KBM-7 (cell line): ENCODE results near the gene ERLIN1.
A peak's percentile ranks its signal among the peaks of the same experiment; 100 is the strongest.

Experiments used
- DNase-seq: peaks from one replicate; pipeline ENCODE4 v3.0.0-alpha.2; 2015
- in situ Hi-C: fragments of 300-500 bp; cut with MboI; formaldehyde crosslinking; loops from 2 replicates; pipeline ENCODE4 v1.14.3; 2020; ENCODE audit warnings: low sequenced_read_pairs, low pct_unique_long_range_greater_than_20kb, mixed read lengths

Gene ERLIN1

DNA sequence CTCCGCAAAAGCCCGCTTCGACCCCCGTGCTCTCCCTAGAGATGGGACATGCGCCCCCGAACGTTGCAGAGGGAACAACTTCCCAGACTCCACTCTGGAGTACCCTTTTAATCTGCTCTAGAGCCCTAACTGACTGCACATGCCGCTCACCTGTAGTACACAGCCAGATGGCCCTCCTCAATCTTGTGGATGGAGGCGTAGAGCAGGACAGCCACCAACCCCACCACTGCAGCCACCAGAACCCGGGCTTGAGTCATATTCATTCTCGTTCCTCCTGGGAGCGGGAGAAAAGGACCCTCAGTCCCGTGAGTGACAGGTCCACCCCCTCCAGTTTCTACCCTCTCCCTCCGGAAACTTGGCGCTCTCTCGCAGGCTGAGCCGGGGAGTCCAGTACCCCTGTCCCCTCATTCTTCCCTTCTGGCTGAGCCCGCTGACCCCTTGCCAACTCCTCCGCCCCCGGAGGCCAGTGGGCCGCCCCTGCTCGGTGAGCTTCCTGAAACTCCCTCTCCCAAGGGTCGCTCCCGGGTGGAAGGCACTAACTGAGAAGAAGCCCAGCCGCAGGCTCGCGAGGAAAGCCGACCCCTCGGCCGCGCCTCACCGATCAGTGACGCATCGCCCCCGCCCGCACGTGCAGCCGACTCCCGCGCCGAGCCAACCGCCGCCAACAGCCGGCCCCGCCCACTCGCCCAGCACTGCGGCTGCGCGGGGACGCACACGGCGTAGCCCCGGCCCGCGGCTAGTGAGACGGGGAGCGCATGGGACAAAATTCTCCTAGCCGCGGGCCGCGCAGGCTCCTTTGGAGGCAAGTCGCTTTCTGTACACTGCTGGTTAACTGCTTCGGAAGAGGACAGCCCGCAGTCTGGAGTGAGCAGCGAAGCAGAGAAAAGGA, at the start of gene ERLIN1:
TSS of gene ERLIN1 (minus strand) at position 666 of the 889 bp plus-strand sequence. CDS start at position 263, 403 bp downstream.
- DNase-seq = peak; percentile 92
- in situ Hi-C loops = no loop called here

GRCh38 chr10:100232101-100232500, 46.3 kb upstream of the ERLIN1 start:
- in situ Hi-C loops = no loop called here
- no peak for DNase-seq

DNA sequence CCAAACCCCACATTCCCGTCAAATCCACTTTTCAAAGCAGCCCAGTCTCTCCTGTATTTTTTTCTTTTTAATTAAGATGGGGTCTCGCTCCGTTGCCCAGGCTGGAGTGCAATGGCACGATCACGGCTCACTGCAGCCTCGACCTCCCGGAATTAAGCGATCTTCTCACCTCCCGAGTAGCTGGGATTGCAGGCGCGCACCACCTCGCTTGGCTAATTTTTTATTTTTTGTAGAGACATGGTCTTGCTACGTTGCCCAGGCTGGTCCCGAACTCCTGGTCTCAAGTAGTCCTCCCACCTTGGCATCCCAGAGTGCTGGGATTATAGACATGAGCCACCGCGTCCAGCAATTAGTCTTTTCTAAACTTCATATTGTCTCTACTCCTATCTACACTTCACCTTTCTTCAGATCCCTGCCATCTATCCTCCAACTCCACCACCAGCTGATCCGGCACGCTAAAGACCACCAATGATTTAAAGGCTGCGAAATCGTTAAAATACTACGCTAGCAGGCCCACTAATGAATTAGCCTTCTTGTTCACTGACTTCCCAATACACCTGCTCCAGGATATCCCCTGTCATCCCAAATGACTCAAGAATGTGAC, 44.1 kb upstream of the ERLIN1 start:
- no peak for DNase-seq
- in situ Hi-C loops = no loop called here

- peak; percentile 9 for DNase-seq
- in situ Hi-C loops = no loop called here
Measured at GRCh38 chr10:100223879-100224278, 38.0 kb upstream of the ERLIN1 start.

GRCh38 chr10:100222529-100222928, 36.7 kb upstream of the ERLIN1 start:
- in situ Hi-C loops = no loop called here
- no peak for DNase-seq

DNA sequence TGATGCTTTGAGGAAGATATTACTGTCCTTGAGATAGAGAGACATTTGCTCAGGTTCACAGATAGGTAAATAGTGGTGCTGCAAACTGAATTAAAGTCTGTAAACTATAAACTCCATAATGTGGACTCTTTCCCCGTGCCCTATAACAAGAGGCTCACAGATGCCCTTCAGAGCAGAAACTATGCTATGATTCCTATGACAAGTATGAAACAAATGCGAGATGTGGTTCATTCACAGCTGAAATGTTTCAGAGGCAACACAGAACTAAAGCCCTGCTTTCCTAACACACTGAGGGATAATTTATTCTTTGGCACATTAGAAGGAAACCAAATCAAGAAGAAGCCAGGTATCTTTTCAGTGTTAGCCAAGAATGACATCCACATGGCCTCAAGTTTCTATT, 30.2 kb upstream of the ERLIN1 start:
- in situ Hi-C loops = no loop called here
- DNase-seq = no peak

DNA sequence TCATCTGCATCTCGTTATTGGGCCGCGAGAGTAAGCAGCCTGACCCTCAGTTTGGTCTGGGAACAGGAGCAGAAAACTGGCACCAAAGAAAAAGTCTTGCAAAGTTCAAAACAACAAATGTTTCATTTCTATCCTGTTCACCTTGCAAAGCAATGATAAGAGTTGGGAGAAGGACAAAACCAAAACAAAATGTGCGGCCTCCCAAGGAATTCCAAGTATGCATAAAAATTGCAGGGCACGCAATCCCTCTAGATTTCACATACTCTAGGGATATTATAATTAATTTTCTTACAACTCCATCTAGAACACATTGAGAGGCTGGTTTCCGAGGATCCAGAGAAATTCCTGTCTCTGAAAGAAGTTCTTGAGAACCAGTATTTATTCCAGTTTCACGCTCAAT, 23.5 kb upstream of the ERLIN1 start:
- in situ Hi-C loops = no loop called here
- DNase-seq = no peak

DNA sequence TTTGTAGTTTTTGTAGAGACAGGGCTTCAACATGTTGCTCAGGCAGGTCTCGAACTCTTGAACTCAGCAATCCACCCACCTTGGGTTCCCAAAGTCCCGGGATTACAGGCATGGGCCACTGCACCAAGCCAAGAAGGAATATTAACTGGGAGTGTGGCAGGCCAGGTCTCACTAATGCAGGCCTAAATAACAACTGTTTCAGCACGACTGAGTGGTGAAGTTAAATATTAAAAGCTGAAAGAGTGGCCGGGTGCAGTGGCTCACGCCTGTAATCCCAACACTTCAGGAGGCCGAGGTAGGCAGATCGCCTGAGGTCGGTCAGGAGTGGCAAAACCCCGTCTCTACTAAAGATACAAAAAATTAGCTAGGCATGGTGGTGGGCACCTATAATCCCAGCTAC, 22.4 kb upstream of the ERLIN1 start:
- DNase-seq = no peak
- in situ Hi-C loops = no loop called here

DNA sequence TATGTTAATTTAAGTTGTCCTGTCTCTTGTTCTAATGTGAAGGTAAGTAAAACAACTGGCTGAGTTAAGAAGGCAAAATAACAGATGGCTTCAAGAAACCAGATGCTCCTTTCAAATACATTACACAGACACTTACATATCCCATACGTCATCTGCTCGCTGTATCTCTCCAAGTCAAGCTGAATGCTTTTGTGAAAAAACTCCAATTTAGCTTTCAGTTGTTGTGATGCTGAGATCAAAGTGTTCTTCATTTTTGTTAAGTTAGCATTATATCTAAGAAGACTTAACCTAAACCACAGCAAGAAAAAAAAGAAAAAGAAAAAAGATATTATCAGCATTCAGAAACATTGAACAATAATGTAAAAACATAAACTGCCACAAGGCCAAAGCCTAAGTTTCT, 18.5 kb upstream of the ERLIN1 start:
- DNase-seq = no peak
- in situ Hi-C loops = no loop called here

DNA sequence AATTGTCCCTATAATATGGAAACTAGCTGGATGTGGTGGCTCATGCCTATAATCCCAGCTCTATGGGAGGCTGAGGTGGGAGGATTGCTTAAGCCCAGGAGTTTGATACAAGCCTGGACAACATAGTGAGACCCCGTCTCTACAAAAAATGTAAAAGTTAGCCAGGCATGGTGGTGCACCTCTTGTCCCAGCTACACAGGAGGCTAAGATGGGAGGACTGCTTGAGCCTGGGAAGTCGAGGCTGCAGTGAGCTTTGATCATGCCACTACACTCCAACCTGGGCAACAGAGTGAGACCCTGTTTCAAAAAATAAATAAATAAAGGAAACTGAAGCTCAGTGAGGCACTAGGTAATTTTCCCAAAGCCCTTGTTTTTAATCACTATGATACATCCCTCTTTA, 15.7 kb upstream of the ERLIN1 start:
- in situ Hi-C loops = no loop called here
- DNase-seq = no peak

GRCh38 chr10:100194711-100195110, 8.9 kb upstream of the ERLIN1 start:
- no peak for DNase-seq
- in situ Hi-C loops = no loop called here

DNA sequence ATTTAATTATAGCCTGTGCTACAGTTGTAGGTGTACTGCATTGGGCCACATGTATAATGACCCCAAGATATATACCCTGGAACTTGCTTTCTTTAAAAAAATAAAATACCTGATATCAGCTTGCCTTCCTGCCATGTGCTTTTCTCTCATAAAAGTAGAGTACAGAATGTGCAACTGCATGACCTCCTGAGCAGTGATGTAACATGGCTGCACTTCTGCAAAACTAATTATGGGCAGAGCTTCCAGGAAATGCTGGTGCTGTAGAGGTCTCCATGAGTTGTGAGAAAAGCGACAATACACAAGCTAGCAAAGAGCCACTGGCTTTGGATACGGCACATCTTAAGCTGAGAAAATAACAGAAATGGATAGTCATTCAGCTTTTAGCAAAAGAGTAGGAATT, 6.5 kb upstream of the ERLIN1 start:
- DNase-seq = peak; percentile 65
- in situ Hi-C loops = no loop called here

- DNase-seq = peak; percentile 68
- in situ Hi-C loops = no loop called here
Measured at GRCh38 chr10:100186253-100187212, 704 bp upstream of the ERLIN1 start.

DNA sequence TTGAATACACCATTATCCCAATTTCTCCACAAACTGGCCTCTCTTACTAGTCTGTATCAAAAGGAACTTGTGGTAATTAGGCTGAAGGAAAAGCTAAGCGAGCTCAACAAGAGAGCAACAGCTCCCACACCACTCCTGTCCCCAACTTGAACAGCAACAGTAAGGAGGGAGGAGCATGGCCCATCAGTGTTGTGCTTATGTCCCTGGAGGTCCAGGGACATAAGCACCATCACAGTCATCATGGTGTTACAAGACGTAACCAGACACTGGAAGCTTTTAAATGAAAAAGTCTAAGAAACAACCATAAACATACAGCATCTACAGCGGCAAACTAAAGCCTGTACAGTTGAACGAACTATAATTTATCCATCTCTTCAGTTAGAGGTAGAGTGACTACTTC, 989 bp downstream of the ERLIN1 start:
- peak; percentile 52 for DNase-seq
- in situ Hi-C loops = no loop called here

DNA sequence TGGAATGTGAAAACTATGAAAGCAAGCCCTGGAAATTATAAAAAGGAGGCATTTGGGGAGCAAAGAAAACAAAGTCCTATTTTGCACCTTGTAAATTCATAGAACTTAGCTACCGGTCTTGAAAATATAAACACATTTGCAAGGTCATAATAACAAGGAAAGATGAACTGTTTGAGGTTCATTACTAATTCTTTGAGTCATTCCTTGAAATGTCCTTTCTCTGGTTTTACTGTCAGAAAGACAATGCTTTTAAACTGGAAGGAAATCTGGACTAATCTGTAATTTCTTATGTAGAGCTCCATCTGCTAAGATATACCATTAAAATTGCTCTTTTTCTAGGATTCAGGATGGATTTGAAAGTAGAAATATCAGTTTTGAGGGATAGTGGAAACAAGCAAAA, 1.4 kb downstream of the ERLIN1 start:
- in situ Hi-C loops = no loop called here
- no peak for DNase-seq

- in situ Hi-C loops = no loop called here
- peak; percentile 74 for DNase-seq
Measured at GRCh38 chr10:100183481-100183880, 2.3 kb downstream of the ERLIN1 start.

- in situ Hi-C loops = no loop called here
- DNase-seq = no peak
Measured at GRCh38 chr10:100182908-100183307, 2.9 kb downstream of the ERLIN1 start.

- in situ Hi-C loops = no loop called here
- DNase-seq = peak; percentile 59
Measured at GRCh38 chr10:100182281-100182680, 3.5 kb downstream of the ERLIN1 start.

DNA sequence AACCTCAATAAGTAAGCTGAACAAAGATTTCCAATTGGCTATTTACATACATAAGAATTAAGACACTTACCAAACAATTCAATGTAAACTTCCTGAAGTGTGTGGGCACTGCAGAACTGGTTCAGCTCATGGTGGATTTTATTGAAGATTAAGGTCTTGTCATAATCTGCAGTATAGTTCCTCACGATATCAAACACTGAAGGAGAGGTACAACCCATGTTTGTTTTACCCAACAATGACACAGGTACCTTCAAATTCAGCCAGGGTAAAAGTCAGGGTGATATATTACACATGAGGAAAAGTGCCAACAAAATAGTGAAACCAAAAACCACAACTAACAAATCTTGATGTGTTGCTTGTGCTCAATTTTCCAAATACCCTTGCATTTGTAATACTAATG, 10.0 kb downstream of the ERLIN1 start:
- in situ Hi-C loops = no loop called here
- DNase-seq = no peak
